HG02588 (cell line): ENCODE results near the gene SERPINI1.

ENCODE experiments used
- ATAC-seq: cut with Tn5 transposase; IDR thresholded peaks from one replicate; pipeline ENCODE4 v1.9.1; 2021; ENCODE audit warnings: mild to moderate bottlenecking, moderate library complexity; ENCODE audit not compliant: unreplicated experiment

The SERPINI1 gene

GRCh38 chr3:167735233-167736138 is at the start of gene SERPINI1:
TSS of gene SERPINI1 (plus strand) at chr3:167735721. CDS start at chr3:167789129, 53,408 bp downstream.
- ATAC-seq: peak; percentile 58

GRCh38 chr3:167691366-167691765 is 44.2 kb upstream of the SERPINI1 start:
- peak; percentile 100 for ATAC-seq

- ATAC-seq: no peak
These were observed 41.4 kb upstream of the SERPINI1 start for GRCh38 chr3:167694121-167694520.

- no peak for ATAC-seq
These were observed 35.5 kb upstream of the SERPINI1 start for GRCh38 chr3:167700046-167700445.

GRCh38 chr3:167700926-167701325 is 34.6 kb upstream of the SERPINI1 start:
- no peak for ATAC-seq

GRCh38 chr3:167705840-167706239 is 29.7 kb upstream of the SERPINI1 start:
- ATAC-seq: no peak

GRCh38 chr3:167709690-167710089 is 25.8 kb upstream of the SERPINI1 start:
- no peak for ATAC-seq

- ATAC-seq: no peak
These were observed 25.0 kb upstream of the SERPINI1 start for GRCh38 chr3:167710552-167710951.

GRCh38 chr3:167711439-167711838 is 24.1 kb upstream of the SERPINI1 start:
- no peak for ATAC-seq

GRCh38 chr3:167712445-167712844 is 23.1 kb upstream of the SERPINI1 start:
- no peak for ATAC-seq

GRCh38 chr3:167714871-167715270 is 20.6 kb upstream of the SERPINI1 start:
- ATAC-seq: no peak

- ATAC-seq: no peak
These were observed 18.6 kb upstream of the SERPINI1 start for GRCh38 chr3:167716920-167717319.

- no peak for ATAC-seq
These were observed 16.9 kb upstream of the SERPINI1 start for GRCh38 chr3:167718582-167718981.

GRCh38 chr3:167723025-167723512 is 12.5 kb upstream of the SERPINI1 start:
- ATAC-seq: no peak

GRCh38 chr3:167723872-167724271 is 11.6 kb upstream of the SERPINI1 start:
- ATAC-seq: no peak

GRCh38 chr3:167728176-167728575 is 7.3 kb upstream of the SERPINI1 start:
- no peak for ATAC-seq

- ATAC-seq: no peak
These were observed 6.7 kb upstream of the SERPINI1 start for GRCh38 chr3:167728632-167729323.

GRCh38 chr3:167729591-167729990 is 5.9 kb upstream of the SERPINI1 start:
- ATAC-seq: no peak

GRCh38 chr3:167731393-167731792 is 4.1 kb upstream of the SERPINI1 start:
- no peak for ATAC-seq

- ATAC-seq: no peak
These were observed 3.0 kb upstream of the SERPINI1 start for GRCh38 chr3:167732313-167733065.

- no peak for ATAC-seq
These were observed 1.5 kb upstream of the SERPINI1 start for GRCh38 chr3:167733961-167734497.
